GM23248 (cell line): ENCODE data around the gene PREX1.

ENCODE experiments used
- EZH2 ChIP-seq: fragments of 200-600 bp; sonication (generic); IDR thresholded peaks from 2 replicates; pipeline ENCODE4 v1.6.1; 2018; ENCODE audit warnings: antibody characterized with exemption, mild to moderate bottlenecking; ENCODE audit not compliant: insufficient read depth, poor library complexity, severe bottlenecking
- EZH2phosphoT487 ChIP-seq: fragments of 200-600 bp; sonication (generic); IDR thresholded peaks from 2 replicates; pipeline ENCODE4 v1.6.1; 2018; ENCODE audit warnings: antibody characterized with exemption, moderate library complexity, mild to moderate bottlenecking, low read depth; ENCODE audit not compliant: insufficient read depth

DNA sequence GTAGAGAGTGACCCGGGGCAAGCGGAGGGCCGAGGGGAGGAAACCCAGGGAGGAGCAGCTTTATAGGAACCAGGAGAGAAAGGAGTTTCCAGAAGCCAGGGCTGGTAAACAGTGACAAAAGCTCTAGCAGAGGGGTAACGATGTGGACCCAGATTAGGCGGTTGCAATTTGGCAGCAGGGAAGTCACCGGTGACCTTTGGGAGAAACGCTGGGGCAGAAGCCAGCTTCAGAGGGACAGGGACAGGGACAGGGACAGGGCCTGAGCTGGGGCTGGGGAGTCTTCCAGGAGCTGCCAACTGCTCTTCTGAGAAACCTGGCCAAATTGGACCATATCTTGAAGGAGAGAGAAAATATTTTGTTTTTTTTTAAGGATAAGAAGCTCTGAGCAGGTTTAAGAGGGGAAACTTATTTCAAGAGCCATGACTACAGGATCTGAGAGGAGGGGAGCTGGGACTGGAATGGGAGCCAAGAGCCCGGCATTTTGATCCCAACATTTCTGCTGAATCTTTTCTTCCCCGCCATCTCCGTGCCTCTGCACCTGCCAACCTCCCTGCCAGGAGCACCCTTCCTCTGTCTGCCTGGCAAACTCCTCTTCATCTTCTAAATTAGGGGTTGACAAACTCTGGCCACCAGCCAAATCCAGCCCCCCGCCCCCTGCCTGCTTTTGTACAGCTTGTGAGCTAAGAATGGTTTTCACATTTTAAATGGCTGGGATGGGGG lies 22.6 kb upstream of the PREX1 start:
- TF ChIP-seq EZH2 (no peak), EZH2phosphoT487 (no peak)
